HepG2 (cell line): Measurements from ENCODE around the gene POU6F2.

Experiments used
- EP300 ChIP-seq, 3 experiments: sonication (generic) in 1 of 3; formaldehyde crosslinking in 1 of 3; IDR thresholded peaks; 2 replicates each; pipeline versions ENCODE4 v1.5.1 to v1.6.1; 2011 to 2020; ENCODE audit warnings: low read depth in 2 of 3, low read length in 2 of 3, borderline replicate concordance in 1 of 3, improper control_type of control experiment in 1 of 3, mild to moderate bottlenecking in 1 of 3, missing genetic modification reagents in 1 of 3, moderate library complexity in 1 of 3
- ZNF562 ChIP-seq: sonication (generic); formaldehyde crosslinking; IDR thresholded peaks from 2 replicates; pipeline ENCODE4 v1.8.0; 2022; ENCODE audit warnings: missing genetic modification reagents, borderline replicate concordance

GRCh38 chr7:39416866-39417265 lies 439.2 kb downstream of the POU6F2 start:
- TF ChIP-seq ZNF562 (CRISPR knock-in tag) (no peak), EP300 (IDR thresholded peaks at IDR 0.05; ENCODE audit: low read depth in 2 of 2, low read length in 2 of 2) (no peak), EP300 (CRISPR knock-in tag; IDR thresholded peaks at IDR 0.05; ENCODE audit: borderline replicate concordance) (no peak)
